IMR-90 (cell line): ENCODE results near the gene RAPGEF1. TPM values are rescaled to one million over a fixed set of nuclear protein-coding genes. Genes with fewer than 3 reads are reported as not detected.

Experiments used
- ATAC-seq: fragments of 200-7000 bp; cut with Tn5 transposase; 2 replicates; pipeline ENCODE4 v1.9.1; 2020; ENCODE audit warnings: low read depth, mild to moderate bottlenecking, moderate library complexity
- BruUV-seq: library from RNA; stranded (reverse); fragments of 400-500 nt; replicated peaks from 2 replicates; lab custom pipeline; 2021; lab: Mats Ljungman, UMichigan
- CTCF ChIA-PET: fragments of 300-600 bp; formaldehyde crosslinking; extraction: SDS; loops from one replicate; lab custom pipeline; 2021; ENCODE audit warnings: antibody characterized with exemption; lab: Yijun Ruan, JAX
- POLR2A ChIA-PET: fragments of 300-600 bp; sonication (Branson Sonifier 250); formaldehyde crosslinking; loops from one replicate; lab custom pipeline; 2022; ENCODE audit warnings: antibody characterized with exemption; ENCODE audit not compliant: unreplicated experiment; lab: Charles Lee
- DNase-seq: peaks from one replicate; pipeline ENCODE4 v3.0.0; 2013
- H2AFZ ChIP-seq: replicated peaks from 2 replicates; pipeline ENCODE3; 2013; ENCODE audit warnings: low read length, mild to moderate bottlenecking; ENCODE audit not compliant: poor library complexity
- H2AK5ac ChIP-seq: 2 replicates; pipeline ENCODE4 v1.6.1; 2013; ENCODE audit warnings: low read depth, low read length, inconsistent platforms
- H2AK9ac ChIP-seq: replicated peaks from 2 replicates; pipeline ENCODE3; 2013; ENCODE audit warnings: mild to moderate bottlenecking, low read depth, low read length, moderate library complexity; ENCODE audit not compliant: poor library complexity
- H2BK120ac ChIP-seq: 2 replicates; pipeline ENCODE4 v1.6.1; 2013; ENCODE audit warnings: low read depth, low read length, inconsistent platforms
- H2BK15ac ChIP-seq: 3 replicates; pipeline ENCODE4 v1.6.1; 2013; ENCODE audit warnings: low read depth, low read length, inconsistent platforms
- H2BK20ac ChIP-seq: 2 replicates; pipeline ENCODE4 v1.6.1; 2013; ENCODE audit warnings: low read depth, mild to moderate bottlenecking, inconsistent platforms, low read length, moderate library complexity
- H2BK5ac ChIP-seq: 2 replicates; pipeline ENCODE4 v1.6.1; 2013; ENCODE audit warnings: mild to moderate bottlenecking, low read depth, low read length, inconsistent platforms; ENCODE audit not compliant: poor library complexity, severe bottlenecking
- H3K14ac ChIP-seq: replicated peaks from 2 replicates; pipeline ENCODE4 v1.6.1; 2013; ENCODE audit warnings: low read depth, low read length, inconsistent platforms
- H3K18ac ChIP-seq: 2 replicates; pipeline ENCODE4 v1.6.1; 2013; ENCODE audit warnings: low read depth, low read length, control low read depth
- H3K23ac ChIP-seq: 2 replicates; pipeline ENCODE4 v1.6.1; 2013; ENCODE audit warnings: low read depth, low read length, inconsistent platforms
- H3K27ac ChIP-seq: 2 replicates; pipeline ENCODE4 v1.5.1; 2013; ENCODE audit warnings: mild to moderate bottlenecking, control low read depth, low read length; ENCODE audit not compliant: insufficient read depth
- H3K27me3 ChIP-seq: 2 replicates; pipeline ENCODE4 v1.6.1; 2013; ENCODE audit warnings: low read length; ENCODE audit not compliant: control insufficient read depth, insufficient read depth
- H3K36me3 ChIP-seq: 2 replicates; pipeline ENCODE4 v1.6.1; 2013; ENCODE audit warnings: low read length, mixed read lengths; ENCODE audit not compliant: control insufficient read depth, insufficient read depth
- H3K4ac ChIP-seq: 2 replicates; pipeline ENCODE4 v1.6.1; 2013; ENCODE audit warnings: low read depth, low read length, inconsistent platforms
- H3K4me1 ChIP-seq: 2 replicates; pipeline ENCODE4 v1.6.1; 2013; ENCODE audit warnings: low read length, mixed read lengths; ENCODE audit not compliant: control insufficient read depth, insufficient read depth
- H3K4me2 ChIP-seq: 2 replicates; pipeline ENCODE4 v1.6.1; 2013; ENCODE audit warnings: low read depth, mild to moderate bottlenecking, control low read depth, low read length, moderate library complexity
- H3K4me3 ChIP-seq: 2 replicates; pipeline ENCODE4 v1.5.1; 2013; ENCODE audit warnings: low read depth, mild to moderate bottlenecking, control low read depth, low read length, moderate library complexity; ENCODE audit not compliant: insufficient read depth
- H3K56ac ChIP-seq: 2 replicates; pipeline ENCODE4 v1.6.1; 2013; ENCODE audit warnings: low read length, inconsistent platforms; ENCODE audit not compliant: insufficient read depth; ENCODE audit errors: extremely low read depth
- H3K79me1 ChIP-seq, 2 experiments: 2 replicates each; pipeline ENCODE4 v1.6.1; 2013; ENCODE audit warnings: low read length in 2 of 2, inconsistent platforms in 1 of 2, low read depth in 1 of 2
- H3K9ac ChIP-seq: 2 replicates; pipeline ENCODE4 v1.6.1; 2013; ENCODE audit warnings: low read depth, low read length, control low read depth
- H3K9me1 ChIP-seq: 2 replicates; pipeline ENCODE4 v1.6.1; 2013; ENCODE audit warnings: low read length, inconsistent platforms; ENCODE audit not compliant: insufficient read depth
- H3K9me3 ChIP-seq: 2 replicates; pipeline ENCODE4 v1.6.1; 2013; ENCODE audit warnings: low read length; ENCODE audit not compliant: control insufficient read depth, insufficient read depth
- H4K20me1 ChIP-seq: 2 replicates; pipeline ENCODE4 v1.6.1; 2013; ENCODE audit warnings: low read length, inconsistent platforms; ENCODE audit not compliant: insufficient read depth
- H4K5ac ChIP-seq: 2 replicates; pipeline ENCODE4 v1.6.1; 2013; ENCODE audit warnings: mild to moderate bottlenecking, low read depth, low read length, control low read depth
- H4K8ac ChIP-seq, 2 experiments: 2 replicates each; pipeline ENCODE4 v1.6.1; 2013; ENCODE audit warnings: low read depth in 2 of 2, low read length in 2 of 2, control low read depth in 1 of 2, inconsistent platforms in 1 of 2
- H4K91ac ChIP-seq: 2 replicates; pipeline ENCODE4 v1.6.1; 2013; ENCODE audit warnings: low read depth, low read length, inconsistent platforms; ENCODE audit not compliant: insufficient read depth
- CTCF ChIP-seq: conservative IDR thresholded peaks from 2 replicates; pipeline ENCODE4 v1.5.1; 2012; ENCODE audit warnings: mild to moderate bottlenecking, low read depth, low read length, improper control_type of control experiment
- MAZ ChIP-seq: IDR thresholded peaks from 2 replicates; pipeline ENCODE4 v1.6.1; 2012; ENCODE audit warnings: low read depth, mild to moderate bottlenecking, low read length, improper control_type of control experiment, moderate library complexity, borderline replicate concordance
- MXI1 ChIP-seq: IDR thresholded peaks from 2 replicates; pipeline ENCODE4 v1.6.1; 2012; ENCODE audit warnings: low read depth, mild to moderate bottlenecking, low read length, moderate library complexity, borderline replicate concordance
- RAD21 ChIP-seq: IDR thresholded peaks from 2 replicates; pipeline ENCODE4 v1.6.1; 2012; ENCODE audit warnings: low read length, improper control_type of control experiment
- SMC3 ChIP-seq: fragments of 150-350 bp; IDR thresholded peaks from 2 replicates; pipeline ENCODE4 v1.6.1; 2016; ENCODE audit warnings: low read depth, mild to moderate bottlenecking, antibody characterized with exemption, low read length, moderate library complexity
- WGBS, 2 experiments: methylation state at CpG; one replicate each; pipeline versions ENCODE4 v1.1.5 to v1.1.7; 2013; ENCODE audit warnings: missing lambda C conversion rate in 2 of 2; ENCODE audit not compliant: insufficient read length in 1 of 2; ENCODE audit errors: extremely low coverage in 2 of 2; 5-methylcytosine and 5-hydroxymethylcytosine counted together
- dilution Hi-C: fragments of 300-500 bp; cut with HindIII; formaldehyde crosslinking; loops from one replicate; pipeline ENCODE4 v1.14.3; 2018; ENCODE audit warnings: low sequenced_read_pairs; ENCODE audit not compliant: unreplicated experiment
- in situ Hi-C: fragments of 300-500 bp; cut with MboI; formaldehyde crosslinking; loops from 3 replicates; pipeline ENCODE4 v1.14.3; 2019; ENCODE audit warnings: low sequenced_read_pairs, inconsistent platforms, mixed read lengths
- intact Hi-C: fragments of 100-400 bp; cut with micrococcal nuclease; formaldehyde crosslinking; loops from 2 replicates; pipeline ENCODE4 v1.10.0; 2022
- polyA plus RNA-seq, 3 experiments: library from polyadenylated mRNA; depleted of rRNA; stranded (reverse); fragments of >200 nt; gene quantifications; 2 replicates each; pipeline ENCODE4 v1.2.3, GENCODE V29; 2012; ENCODE audit warnings: low replicate concordance in 1 of 3
- total RNA-seq: library from RNA; depleted of rRNA; stranded (reverse); fragments of >200 nt; gene quantifications from 2 replicates; pipeline ENCODE4 v1.2.3, GENCODE V29; 2012
- TF ChIP-seq, protein P1 (sequence below): fragments of 150-350 bp; IDR thresholded peaks from 2 replicates; pipeline ENCODE4 v1.6.1; 2017; ENCODE audit warnings: mild to moderate bottlenecking, antibody characterized with exemption, low read length, low read depth

Gene RAPGEF1
- total and polyA plus RNA-seq, 2 of the 4 experiments (the other 2 are of a cell fraction), result 13.1 to 22.3 TPM

DNA sequence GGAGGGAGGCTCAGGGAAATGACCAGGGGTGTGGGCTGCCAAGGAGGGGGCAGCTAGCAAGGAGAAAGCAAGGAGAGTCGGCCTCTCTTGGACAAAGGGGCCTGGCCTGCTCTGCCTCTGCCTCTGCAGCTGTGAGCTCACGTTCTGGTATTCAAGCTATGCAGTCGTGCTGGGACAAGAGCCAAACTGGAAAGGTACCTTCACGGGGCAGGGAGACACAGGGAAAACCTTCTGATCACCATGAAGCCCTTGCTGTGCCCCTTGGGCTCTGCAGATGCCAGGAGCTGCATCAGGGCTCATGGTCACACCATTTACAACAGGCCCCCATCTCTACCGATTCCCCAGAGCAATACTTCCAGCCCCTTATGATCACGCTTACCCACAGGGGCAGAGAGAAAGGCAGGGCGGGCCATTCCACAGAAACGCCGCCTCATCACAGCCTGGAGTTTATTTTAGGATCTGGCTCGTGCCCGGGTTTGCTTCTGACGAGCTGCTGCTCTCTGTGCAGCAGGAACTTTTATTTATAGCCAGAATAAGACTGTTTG lies 131.3 kb downstream of the RAPGEF1 start (continued):
- TF ChIP-seq CTCF, result 0 out of 2 replicates have a peak, but pooled peaks have one; percentile 3
- no peak for TF ChIP-seq MXI1

- in situ Hi-C loops (no loop called here), intact Hi-C loops (loop anchor here (5.0 kb wide), 1 partner anchor 50 kb away; no protein-coding TSS in a partner anchor), dilution Hi-C loops (no loop called here)
- Histone ChIP-seq H3K9ac (no peak overlapping the region), H2AFZ (no peak overlapping the region), H3K4me2 (no peak overlapping the region), H2BK20ac (peak overlapping the region; percentile 89), H3K4ac (peak overlapping the region; percentile 97), H3K27ac (peak overlapping the region; percentile 78; the same call in 1 of the 2 replicates), H3K23ac (no peak overlapping the region), H3K27me3 (no peaks in the 10 kb centered on the region), H3K9me1 (peaks cover 36% of the 10 kb centered on the region), H4K91ac (peak overlapping the region; percentile 96), H3K4me1 (peaks cover 35% of the 10 kb centered on the region), H2BK15ac (peak overlapping the region; percentile 80; the same call in 2 of the 3 replicates), H2AK9ac (peak overlapping the region; percentile 92), H3K14ac (peak overlapping the region; percentile 86), H2AK5ac (peak overlapping the region; percentile 93), H3K56ac (no peak overlapping the region), H3K36me3 (peaks cover 3% of the 10 kb centered on the region), H3K4me3 (no peak overlapping the region), H4K20me1 (peaks cover 10% of the 10 kb centered on the region), H2BK120ac (peak overlapping the region; percentile 94), H3K79me1 (peaks cover 4 to 22% of the 10 kb centered on the region in 2 experiments; a peak in 3 of 4 replicates), H3K9me3 (no peaks in the 10 kb centered on the region), H4K8ac (peak overlapping the region in 1 of 2 experiments; percentile 89; a peak in 2 of 4 replicates), H3K18ac (peak overlapping the region; percentile 13; the same call in 1 of the 2 replicates), H2BK5ac (peak overlapping the region; percentile 83), H4K5ac (peak overlapping the region; percentile 0; the same call in 1 of the 2 replicates)
- POLR2A ChIA-PET, result no interaction called here
- TF ChIP-seq SMC3 (no peak), MAZ (no peak), RAD21 (no peak)
- TF ChIP-seq, protein P1, sequence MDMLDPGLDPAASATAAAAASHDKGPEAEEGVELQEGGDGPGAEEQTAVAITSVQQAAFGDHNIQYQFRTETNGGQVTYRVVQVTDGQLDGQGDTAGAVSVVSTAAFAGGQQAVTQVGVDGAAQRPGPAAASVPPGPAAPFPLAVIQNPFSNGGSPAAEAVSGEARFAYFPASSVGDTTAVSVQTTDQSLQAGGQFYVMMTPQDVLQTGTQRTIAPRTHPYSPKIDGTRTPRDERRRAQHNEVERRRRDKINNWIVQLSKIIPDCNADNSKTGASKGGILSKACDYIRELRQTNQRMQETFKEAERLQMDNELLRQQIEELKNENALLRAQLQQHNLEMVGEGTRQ, result no peak
- CTCF ChIA-PET, result interaction anchor here (1.7 kb wide), 1 partner anchor 132 kb away, joined by 5 read pairs; the partner anchor contains the start of gene RAPGEF1
- DNase-seq, result no peak
- no TSS peak for BruUV-seq
- no peak for ATAC-seq
- whole genome bisulfite sequencing, 2 experiments, result 86% methylated on average over 7 of the region's 8 CpGs; no CpG with 5 or more reads in 1 of the 2 experiments
Measured at GRCh38 chr9:131607591-131607990, 132.3 kb downstream of the RAPGEF1 start.
